SH-SY5Y (cell line): Measurements from ENCODE around the gene PRRT2.

Experiments
- GATA2 ChIP-seq: IDR thresholded peaks from 2 replicates; pipeline ENCODE4 v1.6.1; 2011; ENCODE audit warnings: mild to moderate bottlenecking, low read depth, low read length
- GATA3 ChIP-seq: IDR thresholded peaks from 2 replicates; pipeline ENCODE4 v1.6.1; 2011; ENCODE audit warnings: low read depth, mild to moderate bottlenecking, low read length, moderate library complexity

DNA sequence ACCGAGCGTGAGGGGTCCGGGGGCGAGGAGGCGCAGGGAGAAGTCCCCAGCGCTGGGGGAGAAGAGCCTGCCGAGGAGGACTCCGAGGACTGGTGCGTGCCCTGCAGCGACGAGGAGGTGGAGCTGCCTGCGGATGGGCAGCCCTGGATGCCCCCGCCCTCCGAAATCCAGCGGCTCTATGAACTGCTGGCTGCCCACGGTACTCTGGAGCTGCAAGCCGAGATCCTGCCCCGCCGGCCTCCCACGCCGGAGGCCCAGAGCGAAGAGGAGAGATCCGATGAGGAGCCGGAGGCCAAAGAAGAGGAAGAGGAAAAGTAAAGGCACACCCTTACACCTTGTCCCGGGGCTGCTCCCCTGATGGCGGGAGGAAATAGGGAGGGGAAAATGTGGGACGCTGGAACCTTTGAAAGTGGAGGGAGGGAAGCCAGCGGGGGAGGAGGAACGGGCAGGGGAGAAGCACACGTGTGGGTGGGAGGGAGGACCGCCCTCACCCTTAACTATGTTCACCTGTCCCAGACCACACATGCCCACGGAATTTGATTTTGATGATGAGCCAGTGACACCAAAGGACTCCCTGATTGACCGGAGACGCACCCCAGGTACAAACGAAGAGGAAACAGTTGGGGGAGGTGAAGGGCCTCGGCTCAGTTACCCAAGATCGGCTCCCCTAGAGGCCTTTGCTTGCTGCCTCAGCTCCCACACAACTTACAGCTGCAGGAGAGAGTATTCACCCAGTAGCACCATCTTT is 4.9 kb downstream of the PRRT2 start:
- TF ChIP-seq GATA3, result no peak
- no peak for TF ChIP-seq GATA2
